ENCODE results near the gene ATRNL1.

The ATRNL1 gene

DNA sequence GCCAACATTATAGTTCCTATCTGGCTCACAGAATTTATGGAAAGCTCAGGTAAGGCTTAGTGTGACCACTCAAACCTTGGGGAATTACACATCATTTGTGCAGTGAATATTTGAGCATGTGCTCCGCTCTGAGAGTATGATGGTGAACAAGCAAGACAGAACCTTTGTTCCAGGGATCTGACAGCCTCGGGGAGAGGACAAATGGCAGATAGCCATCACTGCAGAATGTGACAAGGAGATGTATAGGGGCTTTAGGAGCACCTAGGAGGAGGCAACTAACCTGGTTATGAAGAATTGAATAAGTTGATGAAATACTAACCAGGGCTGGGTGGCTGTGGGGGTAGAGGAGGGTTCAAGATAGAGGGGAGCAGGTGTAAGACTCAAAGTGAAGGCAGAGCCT is 889.4 kb downstream of the ATRNL1 start:
- H2BK5ac ChIP-seq (ENCODE audit: low read length) = no peak overlapping the region
- H3K18ac ChIP-seq (ENCODE audit: low read length) = no peak overlapping the region
- H4K8ac ChIP-seq (ENCODE audit: low read depth, low read length) = no peak overlapping the region
- DNase-seq (ENCODE audit: low spot score) = no peak
- H3K4ac ChIP-seq (ENCODE audit: low read length) = no peak overlapping the region
- H2BK120ac ChIP-seq (ENCODE audit: low read depth, low read length) = no peak overlapping the region
- WGBS, 2 donors (ENCODE audit: extremely low coverage in 2 of 2, insufficient read length in 2 of 2, insufficient replicate concordance in 1 of 2) = no CpG with 5 or more reads among the region's 2 CpGs
- H3K4me3 ChIP-seq (ENCODE audit: low read length in 2 of 2) = no peak overlapping the region
- H3K79me1 ChIP-seq (ENCODE audit: low read depth, low read length) = no peaks in the 10 kb centered on the region
- H2AFZ ChIP-seq (ENCODE audit: low read length) = no peak overlapping the region
- no peaks in the 10 kb centered on the region for H3K27me3 ChIP-seq (ENCODE audit: control insufficient read depth in 3 of 3, insufficient read depth in 3 of 3, low read depth in 1 of 3, low read length in 3 of 3)
- H3K14ac ChIP-seq (ENCODE audit: low read length) = no peak overlapping the region
- no peaks in the 10 kb centered on the region for H3K36me3 ChIP-seq (replicated peaks in 1 of 2; ENCODE audit: control insufficient read depth in 2 of 2, insufficient read depth in 2 of 2, low read length in 2 of 2)
- no peaks in the 10 kb centered on the region for H3K9me3 ChIP-seq (replicated peaks in 1 of 2; ENCODE audit: control insufficient read depth in 2 of 2, insufficient read depth in 1 of 2, low read depth in 1 of 2, low read length in 2 of 2)
- H3K9ac ChIP-seq (ENCODE audit: low read depth, low read length, poor library complexity) = no peak overlapping the region
- H2BK12ac ChIP-seq (ENCODE audit: low read length) = no peak overlapping the region
- peaks cover 0 to 2% of the 10 kb centered on the region in 2 donors for H3K4me1 ChIP-seq (ENCODE audit: control insufficient read depth in 2 of 2, insufficient read depth in 1 of 2, low read depth in 1 of 2, low read length in 2 of 2)
- H2BK15ac ChIP-seq (ENCODE audit: low read length) = no peak overlapping the region
- no peak overlapping the region for H2AK5ac ChIP-seq (ENCODE audit: low read depth, low read length)
- H3K27ac ChIP-seq (replicated peaks; ENCODE audit: low read length) = no peak overlapping the region
- no peak overlapping the region for H4K91ac ChIP-seq (ENCODE audit: low read depth, low read length, poor library complexity)
- H3K23ac ChIP-seq (ENCODE audit: low read depth, low read length, poor library complexity) = no peak overlapping the region
- no peak overlapping the region for H3K4me2 ChIP-seq (ENCODE audit: insufficient read depth, low read length, poor library complexity, severe bottlenecking)

DNA sequence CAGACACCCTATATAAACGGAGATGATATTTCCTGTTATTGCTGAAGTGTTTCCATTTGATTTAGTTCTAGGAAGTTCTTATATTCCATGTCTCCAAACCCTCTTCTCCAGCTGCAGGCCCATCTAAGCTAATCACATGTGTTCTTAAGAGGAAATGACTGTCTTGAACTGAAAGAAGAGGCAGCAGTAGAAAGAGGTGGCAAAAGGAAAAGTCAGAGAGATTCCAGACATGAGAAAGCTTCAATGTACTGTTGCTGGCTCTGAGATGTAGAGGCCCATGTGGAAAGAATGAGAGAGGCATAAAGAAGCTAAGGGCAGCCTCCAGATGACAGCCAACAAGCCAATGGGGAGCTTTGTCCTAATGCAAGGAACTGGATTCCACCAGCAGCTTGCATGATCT is 892.6 kb downstream of the ATRNL1 start:
- Histone ChIP-seq H4K8ac (ENCODE audit: low read depth, low read length) (no peak overlapping the region), H2BK5ac (ENCODE audit: low read length) (no peak overlapping the region), H2AK5ac (ENCODE audit: low read depth, low read length) (no peak overlapping the region), H3K27ac (replicated peaks; ENCODE audit: low read length) (no peak overlapping the region), H3K27me3 (ENCODE audit: control insufficient read depth in 3 of 3, insufficient read depth in 3 of 3, low read depth in 1 of 3, low read length in 3 of 3) (no peaks in the 10 kb centered on the region), H3K23ac (ENCODE audit: low read depth, low read length, poor library complexity) (no peak overlapping the region), H3K18ac (ENCODE audit: low read length) (no peak overlapping the region), H2BK15ac (ENCODE audit: low read length) (no peak overlapping the region), H3K4me2 (ENCODE audit: insufficient read depth, low read length, poor library complexity, severe bottlenecking) (no peak overlapping the region), H2AFZ (ENCODE audit: low read length) (no peak overlapping the region), H3K4me3 (ENCODE audit: low read length in 2 of 2) (no peak overlapping the region), H3K79me1 (ENCODE audit: low read depth, low read length) (no peaks in the 10 kb centered on the region), H2BK120ac (ENCODE audit: low read depth, low read length) (no peak overlapping the region), H3K36me3 (replicated peaks in 1 of 2; ENCODE audit: control insufficient read depth in 2 of 2, insufficient read depth in 2 of 2, low read length in 2 of 2) (no peaks in the 10 kb centered on the region), H3K4ac (ENCODE audit: low read length) (no peak overlapping the region), H2BK12ac (ENCODE audit: low read length) (no peak overlapping the region), H3K4me1 (ENCODE audit: control insufficient read depth in 2 of 2, insufficient read depth in 1 of 2, low read depth in 1 of 2, low read length in 2 of 2) (peaks cover 0 to 2% of the 10 kb centered on the region in 2 donors), H4K91ac (ENCODE audit: low read depth, low read length, poor library complexity) (no peak overlapping the region), H3K9ac (ENCODE audit: low read depth, low read length, poor library complexity) (no peak overlapping the region), H3K9me3 (replicated peaks in 1 of 2; ENCODE audit: control insufficient read depth in 2 of 2, insufficient read depth in 1 of 2, low read depth in 1 of 2, low read length in 2 of 2) (no peaks in the 10 kb centered on the region), H3K14ac (ENCODE audit: low read length) (no peak overlapping the region)
- no CpG with 5 or more reads among the region's 1 CpG for WGBS, 2 donors (ENCODE audit: extremely low coverage in 2 of 2, insufficient read length in 2 of 2, insufficient replicate concordance in 1 of 2)
- DNase-seq (ENCODE audit: low spot score) = no peak

DNA sequence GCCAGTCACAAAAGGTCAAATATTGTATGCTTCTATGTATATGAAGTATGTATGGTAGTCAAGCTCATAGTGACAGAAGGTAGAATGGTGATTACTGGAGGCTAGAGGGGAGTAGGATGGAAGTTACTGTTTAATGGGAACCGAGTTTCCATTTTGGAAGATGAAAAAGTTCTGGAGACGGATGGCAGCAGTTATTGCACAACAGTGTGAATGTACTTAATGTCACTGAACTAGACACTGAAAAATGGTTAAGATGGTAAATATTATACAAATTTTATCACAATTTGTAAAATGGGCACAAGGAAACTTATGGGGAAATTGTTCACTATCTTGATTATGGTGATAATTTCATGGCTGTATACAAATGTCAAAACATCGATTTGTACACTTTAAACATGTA is 895.2 kb downstream of the ATRNL1 start:
- no peak for DNase-seq (ENCODE audit: low spot score)
- no peak overlapping the region for H3K23ac ChIP-seq (ENCODE audit: low read depth, low read length, poor library complexity)
- no peak overlapping the region for H2BK120ac ChIP-seq (ENCODE audit: low read depth, low read length)
- no peak overlapping the region for H2AFZ ChIP-seq (ENCODE audit: low read length)
- no peak overlapping the region for H3K4me2 ChIP-seq (ENCODE audit: insufficient read depth, low read length, poor library complexity, severe bottlenecking)
- no peaks in the 10 kb centered on the region for H3K9me3 ChIP-seq (replicated peaks in 1 of 2; ENCODE audit: control insufficient read depth in 2 of 2, insufficient read depth in 1 of 2, low read depth in 1 of 2, low read length in 2 of 2)
- no peak overlapping the region for H3K27ac ChIP-seq (replicated peaks; ENCODE audit: low read length)
- no peaks in the 10 kb centered on the region for H3K4me1 ChIP-seq (ENCODE audit: control insufficient read depth in 2 of 2, insufficient read depth in 1 of 2, low read depth in 1 of 2, low read length in 2 of 2)
- no peaks in the 10 kb centered on the region for H3K36me3 ChIP-seq (replicated peaks in 1 of 2; ENCODE audit: control insufficient read depth in 2 of 2, insufficient read depth in 2 of 2, low read length in 2 of 2)
- H3K14ac ChIP-seq (ENCODE audit: low read length) = no peak overlapping the region
- H2BK12ac ChIP-seq (ENCODE audit: low read length) = no peak overlapping the region
- WGBS, 2 donors (ENCODE audit: extremely low coverage in 2 of 2, insufficient read length in 2 of 2, insufficient replicate concordance in 1 of 2) = no CpG with 5 or more reads among the region's 3 CpGs
- no peaks in the 10 kb centered on the region for H3K79me1 ChIP-seq (ENCODE audit: low read depth, low read length)
- H2BK15ac ChIP-seq (ENCODE audit: low read length) = no peak overlapping the region
- no peak overlapping the region for H3K4ac ChIP-seq (ENCODE audit: low read length)
- no peak overlapping the region for H4K8ac ChIP-seq (ENCODE audit: low read depth, low read length)
- no peak overlapping the region for H3K18ac ChIP-seq (ENCODE audit: low read length)
- no peak overlapping the region for H3K9ac ChIP-seq (ENCODE audit: low read depth, low read length, poor library complexity)
- no peak overlapping the region for H2BK5ac ChIP-seq (ENCODE audit: low read length)
- no peak overlapping the region for H3K4me3 ChIP-seq (ENCODE audit: low read length in 2 of 2)
- H3K27me3 ChIP-seq (ENCODE audit: control insufficient read depth in 3 of 3, insufficient read depth in 3 of 3, low read depth in 1 of 3, low read length in 3 of 3) = no peaks in the 10 kb centered on the region
- no peak overlapping the region for H4K91ac ChIP-seq (ENCODE audit: low read depth, low read length, poor library complexity)
- H2AK5ac ChIP-seq (ENCODE audit: low read depth, low read length) = no peak overlapping the region

DNA sequence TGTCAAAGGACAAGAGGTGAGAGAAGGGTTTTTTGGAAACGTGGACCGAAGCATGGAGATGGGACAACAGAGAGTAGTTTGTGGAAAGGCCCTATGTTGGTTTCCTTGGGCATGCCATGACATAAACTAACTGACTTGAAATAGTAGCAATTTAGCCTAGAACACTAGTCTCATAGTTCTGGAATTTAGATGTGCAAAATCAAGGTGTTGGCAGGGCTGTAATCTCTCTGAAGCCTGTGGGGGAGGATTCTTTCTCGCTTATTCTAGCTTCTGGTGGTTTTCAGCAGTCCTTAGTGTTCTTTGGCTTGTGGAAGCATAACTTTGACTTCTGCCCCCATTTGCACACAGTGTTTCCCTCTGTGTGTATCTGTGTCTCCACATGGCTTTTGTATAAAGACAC is 896.5 kb downstream of the ATRNL1 start:
- H2BK5ac ChIP-seq (ENCODE audit: low read length) = no peak overlapping the region
- H3K36me3 ChIP-seq (replicated peaks in 1 of 2; ENCODE audit: control insufficient read depth in 2 of 2, insufficient read depth in 2 of 2, low read length in 2 of 2) = no peaks in the 10 kb centered on the region
- no peak overlapping the region for H2BK120ac ChIP-seq (ENCODE audit: low read depth, low read length)
- no peak overlapping the region for H3K18ac ChIP-seq (ENCODE audit: low read length)
- H3K27ac ChIP-seq (replicated peaks; ENCODE audit: low read length) = no peak overlapping the region
- no peaks in the 10 kb centered on the region for H3K9me3 ChIP-seq (replicated peaks in 1 of 2; ENCODE audit: control insufficient read depth in 2 of 2, insufficient read depth in 1 of 2, low read depth in 1 of 2, low read length in 2 of 2)
- H3K14ac ChIP-seq (ENCODE audit: low read length) = no peak overlapping the region
- WGBS, 2 donors (ENCODE audit: extremely low coverage in 2 of 2, insufficient read length in 2 of 2, insufficient replicate concordance in 1 of 2) = no CpG with 5 or more reads among the region's 3 CpGs
- no peak overlapping the region for H3K4me2 ChIP-seq (ENCODE audit: insufficient read depth, low read length, poor library complexity, severe bottlenecking)
- H2BK12ac ChIP-seq (ENCODE audit: low read length) = no peak overlapping the region
- H3K79me1 ChIP-seq (ENCODE audit: low read depth, low read length) = no peaks in the 10 kb centered on the region
- no peak overlapping the region for H3K4ac ChIP-seq (ENCODE audit: low read length)
- no peak overlapping the region for H4K8ac ChIP-seq (ENCODE audit: low read depth, low read length)
- no peak overlapping the region for H3K4me3 ChIP-seq (ENCODE audit: low read length in 2 of 2)
- DNase-seq (ENCODE audit: low spot score) = no peak
- H2AK5ac ChIP-seq (ENCODE audit: low read depth, low read length) = no peak overlapping the region
- H2AFZ ChIP-seq (ENCODE audit: low read length) = no peak overlapping the region
- no peak overlapping the region for H2BK15ac ChIP-seq (ENCODE audit: low read length)
- no peak overlapping the region for H4K91ac ChIP-seq (ENCODE audit: low read depth, low read length, poor library complexity)
- H3K4me1 ChIP-seq (ENCODE audit: control insufficient read depth in 2 of 2, insufficient read depth in 1 of 2, low read depth in 1 of 2, low read length in 2 of 2) = no peaks in the 10 kb centered on the region
- H3K23ac ChIP-seq (ENCODE audit: low read depth, low read length, poor library complexity) = no peak overlapping the region
- H3K27me3 ChIP-seq (ENCODE audit: control insufficient read depth in 3 of 3, insufficient read depth in 3 of 3, low read depth in 1 of 3, low read length in 3 of 3) = no peaks in the 10 kb centered on the region
- no peak overlapping the region for H3K9ac ChIP-seq (ENCODE audit: low read depth, low read length, poor library complexity)

All from neuronal stem cell (in vitro differentiated cells).